Measurements from ENCODE around the gene TMEM221. TPM values are rescaled to one million over a fixed set of nuclear protein-coding genes. Genes with fewer than 3 reads are reported as not detected.
A peak's percentile ranks its signal among the peaks of the same experiment; 100 is the strongest.

TMEM221 gene
- total and polyA plus RNA-seq, 10 of the 15 experiments (the other 5 are each of a cell fraction or from before 2014, with no cell fraction given): 0.04 to 0.24 TPM; not detected in 8

GRCh38 chr19:17419621-17420474, 28.6 kb downstream of the TMEM221 start, which contains the start of gene MVB12A (continued):
- TF ChIP-seq EGR1 (IDR thresholded peaks at IDR 0.05; ENCODE audit: borderline replicate concordance in 1 of 2, low read depth in 2 of 2, low read length in 2 of 2) (peak in 1 of 2 experiments; percentile 67; a peak in 1 of 3 replicates), EP300 (IDR thresholded peaks at IDR 0.05; ENCODE audit: borderline replicate concordance in 1 of 2, control insufficient read depth in 1 of 2, low read depth in 2 of 2, low read length in 2 of 2) (no peak), TCF7 (IDR thresholded peaks at IDR 0.05; ENCODE audit: borderline replicate concordance) (no peak)
- TF ChIP-seq, protein P1, sequence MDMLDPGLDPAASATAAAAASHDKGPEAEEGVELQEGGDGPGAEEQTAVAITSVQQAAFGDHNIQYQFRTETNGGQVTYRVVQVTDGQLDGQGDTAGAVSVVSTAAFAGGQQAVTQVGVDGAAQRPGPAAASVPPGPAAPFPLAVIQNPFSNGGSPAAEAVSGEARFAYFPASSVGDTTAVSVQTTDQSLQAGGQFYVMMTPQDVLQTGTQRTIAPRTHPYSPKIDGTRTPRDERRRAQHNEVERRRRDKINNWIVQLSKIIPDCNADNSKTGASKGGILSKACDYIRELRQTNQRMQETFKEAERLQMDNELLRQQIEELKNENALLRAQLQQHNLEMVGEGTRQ (IDR thresholded peaks at IDR 0.05; ENCODE audit: borderline replicate concordance, low read depth, low read length): no peak; the same call in 1 of the 2 replicates

GRCh38 chr19:17419154-17419620, 29.3 kb downstream of the TMEM221 start:
- no peaks in the 10 kb centered on the region for H4K20me1 ChIP-seq (ENCODE audit: control insufficient read depth, insufficient read depth)
- peak overlapping the region; percentile 68 for H3K9ac ChIP-seq (ENCODE audit: control insufficient read depth, insufficient read depth, low read length)
- H2AFZ ChIP-seq (ENCODE audit: control insufficient read depth, low read depth, low read length): peak overlapping the region; percentile 68
- 30% methylated on average over 8 of the region's 8 CpGs for WGBS (ENCODE audit: insufficient coverage, insufficient replicate concordance, low lambda C conversion rate, missing lambda C conversion rate)
- FAIRE-seq: no peak
- ChIA-PET RAD21 (ENCODE audit: unreplicated experiment) (interaction anchor here (0.6 to 1.6 kb wide), 8 partner anchors 13 to 832 kb away, joined by 3 to 21 read pairs (median 4); partner anchors contain the start of genes BST2, DDA1 and MRPL34), CTCF (interaction anchor here (0.6 to 2.6 kb wide), 12 partner anchors 9 to 77 kb away, joined by 3 to 12 read pairs (median 6); partner anchors contain the start of gene BST2), SMC1A (ENCODE audit: uncharacterized antibody, unreplicated experiment) (interaction anchor here (0.8 to 3.7 kb wide), 6 partner anchors 13 to 113 kb away, joined by 3 to 26 read pairs (median 3); partner anchors contain the start of genes BST2 and MRPL34), POLR2A (interaction anchor here (0.6 to 4.3 kb wide), 10 partner anchors 9 to 514 kb away, joined by 3 to 46 read pairs (median 4); partner anchors contain the start of genes ANO8, BST2, DDA1 and MRPL34)
- in situ Hi-C loops (cut with MboI): no loop called here
- H3K27ac ChIP-seq (ENCODE audit: control insufficient read depth, insufficient read depth): peak overlapping the region; percentile 59
- BruUV-seq (replicated peaks): TSS peak; percentile 100
- H3K36me3 ChIP-seq (ENCODE audit: control insufficient read depth in 2 of 2, insufficient read depth in 2 of 2, low read length in 1 of 2): peaks cover 0 to 3% of the 10 kb centered on the region in 2 experiments; a peak in 1 of 4 replicates
- no peaks in the 10 kb centered on the region for H3K27me3 ChIP-seq (replicated peaks in 1 of 2; ENCODE audit: control insufficient read depth in 2 of 2, insufficient read depth in 2 of 2, low read length in 1 of 2)
- H3K4me2 ChIP-seq (ENCODE audit: control insufficient read depth, insufficient read depth): peak overlapping the region; percentile 68
- H3K4me3 ChIP-seq: peak overlapping the region; percentile 76
- H3K4me1 ChIP-seq (ENCODE audit: control insufficient read depth, insufficient read depth, low read length): no peaks in the 10 kb centered on the region; the same call in 1 of the 2 replicates
- no peaks in the 10 kb centered on the region for H3K9me3 ChIP-seq (replicated peaks; ENCODE audit: control insufficient read depth, insufficient read depth, low read length)
- no peak for ATAC-seq
- TF ChIP-seq MLLT1 (IDR thresholded peaks at IDR 0.05) (peak; percentile 82; the same call in 1 of the 2 replicates), PML (IDR thresholded peaks at IDR 0.05; ENCODE audit: low read length) (no peak), ZZZ3 (IDR thresholded peaks at IDR 0.05; ENCODE audit: control insufficient read depth, insufficient read length, low read depth) (no peak), ZNF384 (IDR thresholded peaks at IDR 0.05; ENCODE audit: borderline replicate concordance, low read depth, low read length) (no peak)
- DNase-seq (ENCODE audit: low read depth, low spot score): no peak
- peaks cover 2% of the 10 kb centered on the region; the same call in 1 of the 2 replicates for H3K79me2 ChIP-seq (ENCODE audit: control insufficient read depth, insufficient read depth, low read length)
- intact Hi-C loops (cut with micrococcal nuclease; ENCODE audit: unreplicated experiment): no loop called here
